Psoas muscle (tissue), 8 donors: ENCODE results near the gene TENM3. TPM values are rescaled to one million over a fixed set of nuclear protein-coding genes. Genes with fewer than 3 reads are reported as not detected.

ENCODE experiments used
- ATAC-seq, 4 donors: fragments of 200-7000 bp; cut with Tn5 transposase; one replicate each; pipeline ENCODE4 v1.9.1; 2020; ENCODE audit warnings: moderate library complexity in 3 of 4, mild to moderate bottlenecking in 2 of 4
- DNase-seq, 2 donors: peaks; one replicate each; pipeline ENCODE4 v3.0.0-alpha.2; 2020
- H3K27ac ChIP-seq: fragments of 200-600 bp; one replicate; pipeline ENCODE4 v1.8.0; 2022
- H3K27me3 ChIP-seq, 3 donors: fragments of 200-600 bp in 1 of 3; one replicate each; pipeline versions ENCODE4 v1.6.1 to v1.8.0; 2013 to 2022; ENCODE audit warnings: low read length in 2 of 3, mild to moderate bottlenecking in 2 of 3, moderate library complexity in 1 of 3; ENCODE audit not compliant: insufficient read depth in 3 of 3
- H3K36me3 ChIP-seq, 2 donors: fragments of 200-600 bp in 1 of 2; one replicate each; pipeline versions ENCODE4 v1.6.1 to v1.8.0; 2013 to 2022; ENCODE audit warnings: low read depth in 1 of 2, mild to moderate bottlenecking in 1 of 2, moderate library complexity in 1 of 2; ENCODE audit not compliant: insufficient read depth in 1 of 2
- H3K4me1 ChIP-seq: fragments of 200-600 bp; one replicate; pipeline ENCODE4 v1.8.0; 2022
- H3K4me3 ChIP-seq: fragments of 200-600 bp; one replicate; pipeline ENCODE4 v1.8.0; 2022; ENCODE audit warnings: mild to moderate bottlenecking
- H3K9me3 ChIP-seq: fragments of 200-600 bp; one replicate; pipeline ENCODE4 v1.8.0; 2022
- WGBS, 3 donors: extraction: QIAGEN DNeasy Blood & Tissue Kit; methylation state at CpG; one replicate each; pipeline versions ENCODE4 v1.1.6 to v1.1.7; 2013; 5-methylcytosine and 5-hydroxymethylcytosine counted together
- intact Hi-C, 2 donors: fragments of 100-400 bp; cut with DNase I; formaldehyde crosslinking; loops; one replicate each; pipeline versions ENCODE4 v1.11.0 to v1.14.2; 2022
- polyA plus RNA-seq, 3 donors: library from polyadenylated mRNA; stranded (reverse); fragments of 200-250 nt; gene quantifications; one replicate each; pipeline ENCODE4 v1.2.3, GENCODE V29; 2013
- total RNA-seq, 4 donors: library from RNA; stranded (reverse); fragmentation: NEBNext Ultra II Directional in 2 of 4; extraction: Animal tissue kit (Norgen Biotek cat#: 25700) in 2 of 4; gene quantifications; one replicate each; pipeline versions ENCODE4 v1.2.1 to v1.2.4, GENCODE V29; 2021 to 2023
- TF ChIP-seq, protein P1 (sequence below): fragments of 200-600 bp; IDR thresholded peaks from one replicate; pipeline ENCODE4 v1.8.0; 2022; ENCODE audit warnings: antibody characterized with exemption
- donor health status: healthy with polysubstance abuse.
- donor health status: DM: no; HTN: no; CAD: no; lungs with moderate emphysema.
- donor health status: Bipolar disorder and iron deficiency.
- donor health status: healthy.
- donor health status: DM: yes; HTN: yes; CAD: no.
- donor health status: DM: no; HTN: no; CAD: no.
- donor health status: DM: no; HTN: no; CAD: no.
- donor health status: DM: yes; HTN: yes; CAD: no.

TENM3 gene
- total and polyA plus RNA-seq, 7 donors: 0.48 to 11.6 (median 5.3) TPM

GRCh38 chr4:182700362-182701160 lies 457.4 kb downstream of the TENM3 start:
- Histone ChIP-seq H3K36me3 (no peaks in the 10 kb centered on the region), H3K27me3 (no peaks in the 10 kb centered on the region), H3K4me1 (no peaks in the 10 kb centered on the region), H3K4me3 (no peak overlapping the region), H3K27ac (no peak overlapping the region), H3K9me3 (no peaks in the 10 kb centered on the region)
- TF ChIP-seq, protein P1, sequence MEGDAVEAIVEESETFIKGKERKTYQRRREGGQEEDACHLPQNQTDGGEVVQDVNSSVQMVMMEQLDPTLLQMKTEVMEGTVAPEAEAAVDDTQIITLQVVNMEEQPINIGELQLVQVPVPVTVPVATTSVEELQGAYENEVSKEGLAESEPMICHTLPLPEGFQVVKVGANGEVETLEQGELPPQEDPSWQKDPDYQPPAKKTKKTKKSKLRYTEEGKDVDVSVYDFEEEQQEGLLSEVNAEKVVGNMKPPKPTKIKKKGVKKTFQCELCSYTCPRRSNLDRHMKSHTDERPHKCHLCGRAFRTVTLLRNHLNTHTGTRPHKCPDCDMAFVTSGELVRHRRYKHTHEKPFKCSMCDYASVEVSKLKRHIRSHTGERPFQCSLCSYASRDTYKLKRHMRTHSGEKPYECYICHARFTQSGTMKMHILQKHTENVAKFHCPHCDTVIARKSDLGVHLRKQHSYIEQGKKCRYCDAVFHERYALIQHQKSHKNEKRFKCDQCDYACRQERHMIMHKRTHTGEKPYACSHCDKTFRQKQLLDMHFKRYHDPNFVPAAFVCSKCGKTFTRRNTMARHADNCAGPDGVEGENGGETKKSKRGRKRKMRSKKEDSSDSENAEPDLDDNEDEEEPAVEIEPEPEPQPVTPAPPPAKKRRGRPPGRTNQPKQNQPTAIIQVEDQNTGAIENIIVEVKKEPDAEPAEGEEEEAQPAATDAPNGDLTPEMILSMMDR: no peak
- DNase-seq (no peak), ATAC-seq (no peak)
- WGBS, 3 donors: 84 to 91% (median 85%) methylated on average over 5 of the region's 5 CpGs
- intact Hi-C loops: no loop called here

DNA sequence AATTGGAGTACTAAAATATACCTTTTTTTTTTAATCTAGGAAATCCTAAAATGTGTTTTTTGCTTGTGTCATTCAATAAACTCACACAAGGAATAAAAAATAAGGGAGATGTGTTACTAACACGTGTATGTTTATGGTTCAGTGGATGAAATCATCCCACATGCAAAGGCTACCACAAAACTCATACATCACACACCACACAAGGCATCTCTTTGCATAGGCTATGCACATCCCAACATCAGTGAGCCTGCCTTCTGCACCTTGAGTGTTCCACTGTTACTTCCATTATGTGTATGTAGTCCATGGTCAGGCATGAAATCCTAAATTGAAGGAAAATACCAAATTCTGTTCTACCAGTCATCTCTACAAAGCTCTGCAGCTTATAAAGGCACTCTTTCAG lies 460.9 kb downstream of the TENM3 start:
- DNase-seq (no peak), ATAC-seq (no peak)
- Histone ChIP-seq H3K4me1 (no peaks in the 10 kb centered on the region), H3K36me3 (no peaks in the 10 kb centered on the region), H3K27ac (no peak overlapping the region), H3K4me3 (no peak overlapping the region), H3K9me3 (no peaks in the 10 kb centered on the region), H3K27me3 (no peaks in the 10 kb centered on the region)
- 68 to 76% (median 73%) methylated on average over 1 of the region's 1 CpG for WGBS, 3 donors
- TF ChIP-seq, protein P1: no peak
- intact Hi-C loops: no loop called here

DNA sequence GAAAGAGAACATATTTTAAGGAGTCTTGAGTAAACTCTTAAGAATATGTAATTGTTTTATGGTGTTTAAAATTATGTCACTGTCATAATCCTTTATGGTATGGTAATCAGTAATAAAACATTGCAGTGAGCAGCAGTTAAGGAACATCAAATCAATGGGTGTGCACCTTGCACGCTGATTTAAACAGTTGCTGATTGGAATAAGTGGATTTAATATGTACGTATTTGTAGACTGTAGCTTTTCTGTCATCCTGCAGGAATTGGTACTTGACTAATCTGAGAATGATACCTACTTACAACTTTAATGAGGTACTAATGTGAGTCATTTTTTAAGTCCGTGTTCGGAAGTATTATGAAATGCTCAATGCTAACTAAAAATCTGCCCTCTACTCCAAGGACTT lies 461.7 kb downstream of the TENM3 start:
- no peaks in the 10 kb centered on the region for H3K27me3 ChIP-seq
- WGBS, 3 donors: 89 to 90% (median 90%) methylated on average over 4 of the region's 4 CpGs
- no peaks in the 10 kb centered on the region for H3K36me3 ChIP-seq
- TF ChIP-seq, protein P1: no peak
- intact Hi-C loops: no loop called here
- no peaks in the 10 kb centered on the region for H3K9me3 ChIP-seq
- H3K4me3 ChIP-seq: no peak overlapping the region
- H3K4me1 ChIP-seq: no peaks in the 10 kb centered on the region
- no peak overlapping the region for H3K27ac ChIP-seq
- DNase-seq (no peak), ATAC-seq (no peak)

DNA sequence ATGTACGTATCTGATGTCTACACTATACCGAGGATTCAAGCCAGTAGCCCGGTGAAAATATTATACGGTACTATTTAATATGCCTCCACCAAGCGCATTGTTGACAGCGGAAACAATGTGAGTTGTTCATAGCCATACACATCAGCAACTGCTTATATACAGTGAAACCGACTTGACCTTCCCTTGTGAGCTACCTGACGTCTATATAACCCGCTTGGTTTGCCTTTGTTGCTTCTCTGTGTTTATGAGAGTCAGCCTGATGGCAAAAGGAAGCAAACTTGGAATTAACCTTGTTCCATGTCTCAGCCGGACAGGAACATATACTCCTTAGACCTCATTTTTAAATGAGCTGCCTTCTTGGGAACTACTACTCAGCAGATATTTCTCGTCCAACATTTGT lies 462.2 kb downstream of the TENM3 start:
- H3K4me3 ChIP-seq: no peak overlapping the region
- ATAC-seq: no peak
- no peaks in the 10 kb centered on the region for H3K9me3 ChIP-seq
- no peaks in the 10 kb centered on the region for H3K4me1 ChIP-seq
- no peak overlapping the region for H3K27ac ChIP-seq
- intact Hi-C loops: no loop called here
- TF ChIP-seq, protein P1: no peak
- H3K27me3 ChIP-seq: no peaks in the 10 kb centered on the region
- WGBS, 3 donors: 94 to 96% (median 96%) methylated on average over 11 of the region's 11 CpGs
- no peak for DNase-seq
- H3K36me3 ChIP-seq: no peaks in the 10 kb centered on the region

- no peak for DNase-seq
- WGBS, 3 donors: 65 to 73% (median 73%) methylated on average over 2 of the region's 2 CpGs
- intact Hi-C loops: no loop called here
- Histone ChIP-seq H3K4me1 (no peaks in the 10 kb centered on the region), H3K27ac (no peak overlapping the region), H3K9me3 (no peaks in the 10 kb centered on the region), H3K36me3 (no peaks in the 10 kb centered on the region), H3K27me3 (no peaks in the 10 kb centered on the region), H3K4me3 (no peak overlapping the region)
- no peak for ATAC-seq
- TF ChIP-seq, protein P1: no peak
These were observed 468.0 kb downstream of the TENM3 start for GRCh38 chr4:182711211-182711610.
